ENCODE data around the gene CFAP46.
"Not testable (repeated sequence)": the region's sequence is repeated elsewhere in the genome, so short reads cannot be mapped to it uniquely, and the experiment has no call there.

The CFAP46 gene

DNA sequence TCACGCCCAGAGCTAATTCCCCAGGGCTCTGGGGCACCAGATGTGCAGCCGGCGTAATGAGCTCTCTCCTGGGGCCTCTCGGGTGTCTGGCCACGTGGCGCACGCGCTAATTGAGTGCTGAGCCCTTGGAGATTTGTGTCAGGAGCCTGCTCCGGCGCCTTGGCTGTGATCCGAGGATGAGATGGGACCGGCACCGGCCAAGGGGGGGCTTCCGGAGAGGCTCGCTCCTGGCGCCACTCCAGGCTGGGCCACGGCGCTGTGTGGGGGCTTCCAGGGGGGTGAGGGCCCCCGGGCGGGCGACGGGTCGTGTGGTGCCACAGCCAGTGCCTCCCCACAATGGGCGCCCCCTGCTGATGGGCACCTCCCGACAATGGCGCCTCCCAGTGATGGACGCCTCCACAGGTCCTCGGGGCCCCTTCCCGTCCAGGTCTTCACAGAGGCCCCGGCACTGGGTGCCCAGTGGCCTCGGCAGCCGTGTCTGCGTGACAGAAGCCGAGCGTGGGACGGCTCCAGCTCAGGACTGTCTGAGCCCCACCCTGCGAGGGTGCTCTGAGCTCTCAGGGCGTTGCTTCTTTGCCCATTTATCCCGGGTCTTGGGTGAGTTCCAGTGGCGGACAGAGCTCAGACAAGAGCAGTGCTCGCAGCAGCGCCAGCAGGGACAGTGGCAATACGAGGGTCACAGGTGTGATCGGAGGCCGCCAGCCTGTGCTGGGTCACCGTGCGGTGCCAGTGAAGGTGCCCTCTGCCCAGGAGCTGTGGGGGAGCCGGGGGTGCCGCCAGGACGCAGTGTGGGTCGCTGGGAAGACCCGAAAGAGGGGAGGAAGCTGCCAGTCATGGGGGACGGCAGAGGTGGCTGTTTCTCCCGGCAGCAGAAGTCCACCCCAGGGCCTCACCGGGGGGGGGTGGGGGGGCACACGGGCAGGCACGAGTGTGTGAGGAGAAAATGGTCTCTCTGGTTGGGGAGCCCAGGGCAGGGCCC, 148.2 kb downstream of the CFAP46 start:
- Histone ChIP-seq H3K36me3 (ENCODE audit: control insufficient read depth, insufficient read depth, low read length) (no peaks in the 10 kb centered on the region), H3K9me3 (ENCODE audit: control insufficient read depth, insufficient read depth, low read length) (no peaks in the 10 kb centered on the region), H3K4me3 (ENCODE audit: low read depth, low read length) (no peak overlapping the region), H3K9ac (ENCODE audit: low read depth, low read length) (no peak overlapping the region), H3K4me1 (ENCODE audit: control insufficient read depth, insufficient read depth, low read length) (no peaks in the 10 kb centered on the region), H3K27me3 (ENCODE audit: control insufficient read depth, insufficient read depth, low read length) (peaks cover 11% of the 10 kb centered on the region)

DNA sequence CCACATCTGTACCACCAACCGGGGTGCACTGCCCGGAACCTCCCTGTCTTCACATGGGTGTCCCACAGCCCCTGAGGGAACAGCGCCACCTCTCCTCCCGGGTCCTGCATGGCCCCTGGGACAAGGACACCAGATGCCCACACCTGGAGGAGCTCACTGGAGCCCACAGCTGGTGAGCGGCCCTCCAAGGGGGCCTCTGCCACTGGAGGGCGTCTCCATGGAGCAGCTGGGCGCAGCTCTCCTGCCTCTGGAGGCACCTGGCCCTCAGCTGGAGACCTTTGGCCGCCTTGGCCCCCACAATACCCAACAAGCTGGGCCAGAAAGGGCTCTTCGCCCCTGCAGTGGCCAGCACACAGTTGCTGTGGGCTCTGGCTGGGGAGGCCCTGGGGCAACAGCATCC, 149.2 kb downstream of the CFAP46 start:
- H3K4me3 ChIP-seq (ENCODE audit: low read depth, low read length), result no peak overlapping the region
- H3K27me3 ChIP-seq (ENCODE audit: control insufficient read depth, insufficient read depth, low read length), result peaks cover 18% of the 10 kb centered on the region
- no peaks in the 10 kb centered on the region for H3K9me3 ChIP-seq (ENCODE audit: control insufficient read depth, insufficient read depth, low read length)
- no peaks in the 10 kb centered on the region for H3K4me1 ChIP-seq (ENCODE audit: control insufficient read depth, insufficient read depth, low read length)
- H3K36me3 ChIP-seq (ENCODE audit: control insufficient read depth, insufficient read depth, low read length), result no peaks in the 10 kb centered on the region
- H3K9ac ChIP-seq (ENCODE audit: low read depth, low read length), result no peak overlapping the region

DNA sequence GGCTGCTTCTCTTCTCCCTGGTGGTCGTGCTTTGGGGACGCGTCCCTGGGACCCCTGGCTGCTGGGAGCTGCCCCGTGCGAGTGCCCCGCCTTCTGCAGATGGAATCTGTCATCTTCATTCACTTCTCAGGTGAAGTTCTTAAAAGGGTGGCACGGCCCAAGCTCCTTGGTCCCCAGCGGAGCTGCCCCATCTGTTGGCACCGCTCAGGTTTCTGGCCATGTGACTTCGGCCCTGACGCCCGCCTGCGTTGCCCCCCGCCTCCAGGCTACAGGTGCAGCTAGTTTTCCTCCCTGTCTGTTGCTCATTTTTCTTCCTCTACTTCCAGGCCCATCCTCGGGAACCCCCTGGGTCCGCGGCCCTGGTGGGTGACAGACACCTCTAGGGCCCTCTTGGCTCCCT, 149.6 kb downstream of the CFAP46 start:
- Histone ChIP-seq H3K4me1 (ENCODE audit: control insufficient read depth, insufficient read depth, low read length) (no peaks in the 10 kb centered on the region), H3K36me3 (ENCODE audit: control insufficient read depth, insufficient read depth, low read length) (no peaks in the 10 kb centered on the region), H3K27me3 (ENCODE audit: control insufficient read depth, insufficient read depth, low read length) (peaks cover 18% of the 10 kb centered on the region), H3K9ac (ENCODE audit: low read depth, low read length) (no peak overlapping the region), H3K9me3 (ENCODE audit: control insufficient read depth, insufficient read depth, low read length) (no peaks in the 10 kb centered on the region), H3K4me3 (ENCODE audit: low read depth, low read length) (no peak overlapping the region)

- peaks cover 18% of the 10 kb centered on the region for H3K27me3 ChIP-seq (ENCODE audit: control insufficient read depth, insufficient read depth, low read length)
- H3K9me3 ChIP-seq (ENCODE audit: control insufficient read depth, insufficient read depth, low read length); H3K36me3 ChIP-seq (ENCODE audit: control insufficient read depth, insufficient read depth, low read length); H3K4me1 ChIP-seq (ENCODE audit: control insufficient read depth, insufficient read depth, low read length); H3K9ac ChIP-seq (ENCODE audit: low read depth, low read length); H3K4me3 ChIP-seq (ENCODE audit: low read depth, low read length): not testable (repeated sequence)
Observed at GRCh38 chr10:132792099-132792498, 150.3 kb downstream of the CFAP46 start.

DNA sequence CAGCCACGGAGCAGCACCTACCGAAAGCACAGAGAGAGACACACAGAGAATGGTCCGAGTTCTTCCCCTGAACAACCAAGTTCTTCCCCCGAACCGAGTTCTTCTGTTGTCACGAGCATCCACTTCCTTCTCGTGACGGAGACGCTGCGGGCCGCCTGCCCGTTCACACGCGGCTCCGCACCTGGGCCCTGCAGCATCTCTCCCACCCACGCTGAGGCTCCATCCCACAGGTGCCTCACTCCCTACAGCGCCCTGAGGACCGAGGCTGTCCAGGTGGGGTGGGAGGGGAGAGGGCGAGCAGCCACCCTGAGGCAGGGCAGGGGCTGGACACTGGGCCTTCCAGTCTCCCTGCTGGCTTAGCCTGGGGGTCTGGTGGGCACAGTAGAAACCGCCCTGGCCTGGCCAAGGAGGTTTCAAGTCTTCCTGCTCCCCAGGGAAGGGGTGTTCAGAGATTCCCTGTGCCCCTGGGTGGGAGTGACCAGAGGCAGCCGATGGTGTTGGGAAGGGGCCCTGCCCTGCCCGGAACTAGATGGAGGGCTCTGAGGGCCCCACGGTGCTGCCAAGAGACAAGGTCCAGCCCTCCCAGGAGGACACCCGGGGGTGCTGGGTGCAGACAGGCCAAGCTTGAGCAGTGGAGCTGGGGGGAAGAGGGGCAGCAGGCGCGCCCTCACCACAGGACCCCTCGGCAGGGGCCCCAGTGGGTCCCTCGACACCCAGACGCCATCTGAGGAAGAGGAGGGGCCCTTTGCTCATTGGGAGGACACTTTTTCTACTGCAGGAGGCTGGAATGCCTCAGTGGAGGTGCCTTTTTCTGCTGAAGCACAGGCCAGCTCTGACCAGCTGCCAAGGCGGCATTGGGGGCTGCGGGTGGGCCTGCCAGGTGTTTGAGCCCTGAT, 151.2 kb downstream of the CFAP46 start:
- H3K9ac ChIP-seq (ENCODE audit: low read depth, low read length), result no peak overlapping the region
- no peaks in the 10 kb centered on the region for H3K9me3 ChIP-seq (ENCODE audit: control insufficient read depth, insufficient read depth, low read length)
- H3K4me1 ChIP-seq (ENCODE audit: control insufficient read depth, insufficient read depth, low read length), result no peaks in the 10 kb centered on the region
- H3K4me3 ChIP-seq (ENCODE audit: low read depth, low read length), result no peak overlapping the region
- no peaks in the 10 kb centered on the region for H3K36me3 ChIP-seq (ENCODE audit: control insufficient read depth, insufficient read depth, low read length)
- H3K27me3 ChIP-seq (ENCODE audit: control insufficient read depth, insufficient read depth, low read length), result peaks cover 27% of the 10 kb centered on the region

GRCh38 chr10:132790470-132790869, 151.9 kb downstream of the CFAP46 start:
- Histone ChIP-seq H3K36me3 (ENCODE audit: control insufficient read depth, insufficient read depth, low read length) (no peaks in the 10 kb centered on the region), H3K9me3 (ENCODE audit: control insufficient read depth, insufficient read depth, low read length) (no peaks in the 10 kb centered on the region), H3K4me3 (ENCODE audit: low read depth, low read length) (no peak overlapping the region), H3K27me3 (ENCODE audit: control insufficient read depth, insufficient read depth, low read length) (peaks cover 28% of the 10 kb centered on the region), H3K9ac (ENCODE audit: low read depth, low read length) (no peak overlapping the region), H3K4me1 (ENCODE audit: control insufficient read depth, insufficient read depth, low read length) (no peaks in the 10 kb centered on the region)

DNA sequence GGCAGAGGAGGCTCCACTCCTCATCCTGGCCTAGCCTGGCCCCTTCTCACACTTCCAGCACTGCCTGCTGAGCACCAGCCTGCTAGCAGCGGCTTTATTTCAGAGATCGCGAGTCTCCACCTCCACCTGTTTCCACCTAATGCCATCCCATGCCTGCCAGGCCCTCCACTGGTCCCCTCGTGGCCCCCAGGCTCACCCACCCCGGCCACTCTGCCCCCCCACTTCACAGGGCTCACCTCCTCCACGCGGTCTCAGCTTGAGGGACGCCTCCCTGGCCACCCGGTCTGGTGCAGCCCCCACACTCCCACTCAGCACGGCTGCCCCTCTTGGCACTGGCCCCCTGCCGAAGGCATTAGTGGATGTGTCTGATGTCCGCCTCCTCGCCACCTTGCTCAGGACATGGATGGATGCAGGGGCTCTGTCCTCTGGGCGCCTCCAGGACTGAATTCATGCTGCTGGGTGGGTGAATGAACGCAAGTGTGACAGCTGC, 152.7 kb downstream of the CFAP46 start:
- H3K36me3 ChIP-seq (ENCODE audit: control insufficient read depth, insufficient read depth, low read length), result no peaks in the 10 kb centered on the region
- H3K4me3 ChIP-seq (ENCODE audit: low read depth, low read length), result no peak overlapping the region
- no peaks in the 10 kb centered on the region for H3K9me3 ChIP-seq (ENCODE audit: control insufficient read depth, insufficient read depth, low read length)
- no peaks in the 10 kb centered on the region for H3K4me1 ChIP-seq (ENCODE audit: control insufficient read depth, insufficient read depth, low read length)
- H3K9ac ChIP-seq (ENCODE audit: low read depth, low read length), result no peak overlapping the region
- H3K27me3 ChIP-seq (ENCODE audit: control insufficient read depth, insufficient read depth, low read length), result peaks cover 32% of the 10 kb centered on the region

GRCh38 chr10:132788831-132789219, 153.5 kb downstream of the CFAP46 start:
- Histone ChIP-seq H3K9me3 (ENCODE audit: control insufficient read depth, insufficient read depth, low read length) (no peaks in the 10 kb centered on the region), H3K36me3 (ENCODE audit: control insufficient read depth, insufficient read depth, low read length) (no peaks in the 10 kb centered on the region), H3K4me3 (ENCODE audit: low read depth, low read length) (no peak overlapping the region), H3K27me3 (ENCODE audit: control insufficient read depth, insufficient read depth, low read length) (peaks cover 39% of the 10 kb centered on the region), H3K4me1 (ENCODE audit: control insufficient read depth, insufficient read depth, low read length) (no peaks in the 10 kb centered on the region), H3K9ac (ENCODE audit: low read depth, low read length) (no peak overlapping the region)

- peaks cover 44% of the 10 kb centered on the region for H3K27me3 ChIP-seq (ENCODE audit: control insufficient read depth, insufficient read depth, low read length)
- H3K9me3 ChIP-seq (ENCODE audit: control insufficient read depth, insufficient read depth, low read length), result no peaks in the 10 kb centered on the region
- peak overlapping the region; percentile 32 for H3K4me3 ChIP-seq (ENCODE audit: low read depth, low read length)
- no peaks in the 10 kb centered on the region for H3K36me3 ChIP-seq (ENCODE audit: control insufficient read depth, insufficient read depth, low read length)
- peaks cover 3% of the 10 kb centered on the region for H3K4me1 ChIP-seq (ENCODE audit: control insufficient read depth, insufficient read depth, low read length)
- no peak overlapping the region for H3K9ac ChIP-seq (ENCODE audit: low read depth, low read length)
Observed at GRCh38 chr10:132788180-132788830, 154.1 kb downstream of the CFAP46 start.

- Histone ChIP-seq H3K4me3 (ENCODE audit: low read depth, low read length) (peak overlapping the region; percentile 8), H3K9ac (ENCODE audit: low read depth, low read length) (no peak overlapping the region), H3K9me3 (ENCODE audit: control insufficient read depth, insufficient read depth, low read length) (no peaks in the 10 kb centered on the region), H3K4me1 (ENCODE audit: control insufficient read depth, insufficient read depth, low read length) (peaks cover 4% of the 10 kb centered on the region), H3K27me3 (ENCODE audit: control insufficient read depth, insufficient read depth, low read length) (peaks cover 51% of the 10 kb centered on the region), H3K36me3 (ENCODE audit: control insufficient read depth, insufficient read depth, low read length) (no peaks in the 10 kb centered on the region)
Observed at GRCh38 chr10:132787495-132788179, 154.7 kb downstream of the CFAP46 start.

Measured in iPS-15b (cell line).